NCI-H460 (cell line): ENCODE results near the gene KCNE1. TPM values are rescaled to one million over a fixed set of nuclear protein-coding genes. Genes with fewer than 3 reads are reported as not detected.
A peak's percentile ranks its signal among the peaks of the same experiment; 100 is the strongest.
"Not testable (repeated sequence)": the region's sequence is repeated elsewhere in the genome, so short reads cannot be mapped to it uniquely, and the experiment has no call there.

Experiments
- DNase-seq: peaks from one replicate; pipeline ENCODE4 v3.0.0-alpha.2; 2016; ENCODE audit warnings: low read depth; ENCODE audit errors: extremely low read depth
- polyA plus RNA-seq: library from polyadenylated mRNA; depleted of rRNA; stranded (reverse); fragments of >200 nt; gene quantifications from 2 replicates; pipeline ENCODE4 v1.2.3, GENCODE V29; 2014; cell fraction: nucleus; rRNA removed
- total RNA-seq: library from RNA; depleted of rRNA; stranded (reverse); fragments of >200 nt; shearing (Covaris generic); gene quantifications from 2 replicates; pipeline ENCODE4 v1.2.3, GENCODE V29; 2014; rRNA removed

The KCNE1 gene
- total RNA-seq: not detected in 2 replicates
- not detected in 2 replicates for polyA plus RNA-seq

DNA sequence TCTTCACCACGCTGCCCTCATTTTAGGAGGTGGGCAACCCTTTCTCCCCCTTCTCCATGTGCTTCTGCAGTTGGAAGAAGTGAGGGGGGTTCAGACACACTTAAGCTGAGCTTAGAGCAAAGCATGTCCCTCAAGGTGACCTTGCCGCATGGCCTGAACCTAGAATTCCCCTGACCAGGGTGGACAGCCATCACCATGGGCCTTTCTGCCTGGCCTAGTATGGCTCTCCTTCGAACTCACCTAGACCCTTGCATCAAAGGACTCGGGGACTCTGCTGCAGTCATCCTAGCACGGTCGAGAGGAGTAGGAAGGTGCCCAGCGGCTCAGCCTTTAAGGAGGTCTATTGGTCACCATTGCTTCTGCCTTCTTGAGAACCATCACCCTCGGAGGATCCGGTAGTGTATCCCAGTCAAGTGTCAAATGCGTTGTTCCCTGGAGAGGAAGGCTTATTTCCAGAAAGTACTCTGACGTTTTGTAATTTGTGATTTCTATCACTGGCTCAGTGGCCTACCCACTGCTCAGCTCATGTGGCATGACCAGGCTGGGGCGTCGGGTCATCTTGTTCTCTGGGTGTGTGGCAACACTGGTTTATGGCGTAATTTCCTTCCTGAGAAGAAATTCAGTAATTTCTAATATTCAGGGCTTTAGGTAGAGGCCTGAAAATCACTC is at the start of gene KCNE1:
TSS of gene KCNE1 (minus strand) at position 424 of the 669 bp plus-strand sequence. CDS start 62,576 bp downstream, outside the sequence.
- DNase-seq: no peak

DNA sequence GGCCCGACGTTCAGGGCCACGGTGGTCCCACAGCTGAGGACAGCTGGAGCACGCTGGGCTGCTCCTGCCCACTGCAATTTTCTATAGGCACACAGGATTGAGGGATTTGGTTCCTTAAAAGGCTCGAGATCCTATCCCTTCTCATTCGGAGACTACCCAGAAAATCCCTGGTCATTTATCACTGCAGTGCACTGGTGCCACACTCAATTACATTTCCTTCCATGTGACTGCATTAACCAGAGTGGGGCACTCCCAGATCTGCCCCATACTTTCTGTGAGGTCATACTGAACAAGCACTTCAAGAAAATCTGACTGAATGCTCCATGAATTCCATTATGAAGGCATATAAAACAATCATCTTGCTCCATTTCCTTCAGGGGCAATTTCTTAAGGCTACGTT is 49.8 kb upstream of the KCNE1 start:
- DNase-seq: no peak

DNA sequence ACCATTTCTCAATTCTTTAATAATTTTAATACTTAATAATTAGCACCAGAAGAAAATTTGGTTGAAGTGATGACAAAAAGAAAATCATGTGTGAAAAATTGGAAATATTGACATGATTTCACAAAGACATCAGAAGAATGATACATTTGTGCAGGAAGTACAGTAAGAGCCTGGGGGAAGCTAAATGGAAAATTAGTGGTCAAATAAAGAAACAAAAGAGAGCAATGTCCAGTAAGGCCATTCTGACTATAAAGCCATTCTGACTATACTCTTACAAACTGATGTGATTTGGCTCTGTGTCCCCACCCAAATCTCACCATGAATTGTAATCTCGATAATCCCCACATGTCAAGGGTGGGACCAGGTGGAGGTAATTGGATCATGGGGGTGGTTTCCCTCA is 48.6 kb upstream of the KCNE1 start:
- no peak for DNase-seq

DNA sequence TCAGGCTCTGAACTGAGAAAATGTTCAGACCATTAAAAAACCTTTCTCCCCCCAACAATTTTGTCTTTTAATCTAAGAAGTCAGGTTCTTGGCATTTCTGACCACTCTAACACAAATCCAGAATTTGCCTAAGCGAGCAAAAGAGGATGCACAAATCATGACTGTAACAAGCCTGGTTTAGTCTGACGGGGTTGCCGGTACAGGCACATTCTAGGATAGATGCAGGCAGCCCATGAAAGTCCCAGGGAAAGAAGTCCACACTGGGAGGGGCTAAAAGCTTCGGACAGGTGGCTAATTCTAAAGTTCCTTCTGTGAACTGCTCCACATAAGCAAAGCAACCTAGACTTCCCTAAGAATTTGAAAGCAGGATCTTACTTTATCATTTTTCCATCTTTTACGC is 48.0 kb upstream of the KCNE1 start:
- no peak for DNase-seq

DNA sequence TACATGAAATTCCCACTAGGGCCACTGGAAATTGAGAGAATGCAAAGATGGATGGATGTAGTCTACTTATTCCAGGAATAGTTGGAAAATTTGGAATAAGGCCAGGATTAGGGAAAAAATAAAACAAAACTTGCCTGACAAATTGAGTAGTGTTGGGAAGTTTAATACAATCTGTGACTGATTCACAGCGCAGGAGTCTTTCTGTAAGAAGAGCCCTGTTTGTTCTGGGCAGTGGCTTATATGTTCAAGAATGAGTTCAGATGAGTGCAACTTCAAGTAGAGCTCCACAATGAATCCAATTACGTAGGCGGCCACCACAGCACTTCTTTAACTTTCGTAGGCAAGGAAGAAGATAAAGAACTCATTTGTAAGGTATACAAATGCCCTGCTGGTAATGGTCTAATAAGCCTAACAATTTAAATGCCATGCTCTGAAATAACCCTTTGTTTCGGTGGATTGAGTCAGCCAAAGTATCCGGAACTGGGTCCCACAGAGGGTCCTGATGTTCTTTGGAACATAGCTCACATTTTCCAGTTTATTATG is 47.1 kb upstream of the KCNE1 start:
- DNase-seq: no peak

DNA sequence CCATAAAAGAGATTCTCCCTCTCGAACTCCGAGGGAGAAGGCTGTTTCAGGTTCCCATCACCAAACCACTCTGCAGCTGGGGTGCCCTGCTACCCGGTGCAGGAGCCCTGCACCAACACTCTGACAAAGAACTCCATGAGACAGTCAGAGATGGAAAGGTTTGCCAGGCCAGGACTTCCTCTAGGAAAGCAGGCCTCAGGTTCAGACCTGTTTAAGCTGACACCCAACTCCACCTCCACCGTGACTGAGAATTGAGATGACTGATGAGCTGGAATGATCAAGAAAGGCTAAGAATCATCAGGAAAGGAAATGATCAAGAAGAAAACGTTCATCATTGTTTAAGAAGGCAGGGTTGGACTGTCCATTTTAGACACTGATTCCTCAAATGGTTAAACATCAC is 46.2 kb upstream of the KCNE1 start:
- no peak for DNase-seq

DNA sequence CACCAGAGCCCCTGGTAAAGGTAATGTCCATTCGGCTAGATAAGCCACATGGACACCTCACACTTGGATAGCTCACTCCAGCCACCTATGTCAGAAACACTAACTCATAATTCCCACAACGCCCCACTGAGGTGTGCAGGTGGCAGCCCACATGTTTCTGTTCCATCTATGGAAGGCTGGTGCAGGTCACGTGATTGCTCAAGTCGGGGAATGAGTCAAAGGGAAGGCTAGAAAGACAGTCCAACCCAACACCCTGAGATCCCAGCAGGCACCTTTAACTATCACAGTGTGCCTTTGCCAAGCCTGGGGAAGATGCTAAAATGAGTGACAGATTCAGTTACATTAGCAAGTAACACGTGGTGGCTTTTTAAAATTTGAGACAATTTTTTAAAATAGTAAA is 45.3 kb upstream of the KCNE1 start:
- no peak for DNase-seq

DNA sequence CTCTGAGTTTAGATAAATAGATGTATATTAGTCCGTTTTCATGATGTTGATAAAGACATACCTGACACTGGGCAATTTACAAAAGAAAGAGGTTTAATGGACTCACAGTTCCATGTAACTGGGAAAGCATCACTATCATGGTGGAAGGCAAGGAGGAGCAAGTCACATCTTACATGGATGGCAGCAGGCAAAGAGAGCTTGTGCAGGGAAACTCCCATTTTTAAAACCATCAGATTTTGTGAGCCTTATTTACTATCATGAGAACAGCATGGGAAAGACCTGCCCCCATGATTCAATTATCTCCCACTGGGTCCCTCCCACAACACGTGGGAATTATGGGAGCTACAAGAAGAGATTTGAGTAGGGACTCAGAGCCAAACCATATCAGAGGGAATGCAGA is 42.7 kb upstream of the KCNE1 start:
- not testable (repeated sequence) for DNase-seq

DNA sequence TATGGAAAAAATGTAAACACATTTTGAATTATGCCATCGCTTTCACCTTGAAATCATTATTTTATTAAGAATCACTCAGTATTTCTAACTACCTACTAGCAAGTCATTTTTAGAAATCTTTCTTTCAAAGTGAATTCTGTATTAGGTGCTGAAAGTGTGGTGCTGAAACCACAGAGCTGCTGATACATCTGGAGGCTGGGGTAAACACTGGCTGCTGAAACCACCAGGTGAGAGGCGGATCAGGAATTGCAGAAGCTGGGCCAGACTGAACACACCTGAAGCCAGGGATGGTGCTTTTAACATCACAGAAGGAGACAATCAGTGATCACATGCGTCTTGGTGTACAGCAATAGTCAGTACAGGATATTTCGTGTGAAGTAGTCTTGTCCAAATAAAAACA is 42.2 kb upstream of the KCNE1 start:
- no peak for DNase-seq

DNA sequence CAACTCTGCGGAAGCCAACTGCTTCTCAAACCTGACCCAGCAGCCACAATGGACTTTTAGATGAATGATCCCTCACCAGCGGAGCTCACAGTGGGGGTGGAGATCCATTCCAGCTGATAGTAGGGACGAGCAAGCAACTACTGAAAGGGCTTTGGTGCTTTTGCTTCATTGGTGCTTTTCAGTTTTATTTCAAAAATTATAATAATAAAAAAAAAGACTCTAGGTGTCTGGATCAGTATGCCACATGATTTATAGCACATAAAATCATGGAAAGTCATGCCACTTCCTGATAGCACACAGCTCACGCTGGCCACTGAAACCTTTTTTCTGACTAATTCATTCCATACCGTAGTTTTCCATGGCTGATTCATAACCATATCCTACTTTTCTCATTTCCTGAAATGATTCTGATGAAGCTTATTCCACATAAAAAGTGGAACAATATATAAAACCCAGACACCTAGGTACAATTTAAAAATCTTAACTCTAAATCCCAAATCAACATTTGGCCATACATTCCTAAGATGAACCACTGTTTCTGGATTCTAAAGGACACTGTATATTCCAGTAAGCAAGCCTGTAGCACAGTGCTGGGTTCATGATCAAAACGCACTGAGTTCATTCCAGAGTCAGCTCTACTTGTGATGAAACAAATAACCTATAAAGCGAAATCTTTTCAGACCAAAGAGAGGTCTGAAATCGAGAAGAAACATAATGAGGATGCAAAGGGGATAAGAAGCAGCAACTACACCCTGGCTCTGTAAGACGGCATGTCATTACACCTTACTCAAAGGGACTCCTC is 41.3 kb upstream of the KCNE1 start:
- no peak for DNase-seq

DNA sequence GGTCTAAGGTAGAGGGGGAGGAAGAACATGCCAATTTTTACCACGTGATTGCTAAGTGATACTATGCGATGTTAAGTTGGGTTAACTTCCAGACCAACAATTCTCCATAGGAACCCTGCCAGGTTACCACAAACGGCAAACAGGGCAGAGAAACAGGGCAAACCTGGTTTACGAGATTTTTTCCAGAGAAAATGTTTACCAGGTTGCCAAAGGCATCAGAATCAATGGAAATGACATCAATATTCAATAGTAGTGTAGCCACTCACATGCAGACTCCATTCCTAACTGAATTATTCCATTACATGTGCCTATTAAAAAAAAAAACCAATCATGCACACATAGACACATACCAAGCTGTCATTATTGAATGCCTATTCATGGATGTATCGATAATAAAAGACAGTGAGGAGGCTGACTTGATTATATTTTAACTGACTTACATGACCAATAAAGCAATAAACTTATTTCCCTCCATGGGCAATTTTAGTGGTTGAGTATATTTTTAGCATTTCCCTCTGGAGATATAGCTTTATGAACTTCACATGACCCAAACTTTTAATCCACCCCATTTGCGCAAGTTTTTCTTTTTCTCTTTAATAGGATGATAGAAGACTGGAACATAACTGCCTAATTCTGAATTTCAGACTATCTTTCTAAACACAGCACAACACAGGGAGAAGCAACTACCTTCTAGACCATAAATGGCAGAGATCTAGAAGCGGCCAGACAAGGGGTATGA is 40.5 kb upstream of the KCNE1 start:
- no peak for DNase-seq

DNA sequence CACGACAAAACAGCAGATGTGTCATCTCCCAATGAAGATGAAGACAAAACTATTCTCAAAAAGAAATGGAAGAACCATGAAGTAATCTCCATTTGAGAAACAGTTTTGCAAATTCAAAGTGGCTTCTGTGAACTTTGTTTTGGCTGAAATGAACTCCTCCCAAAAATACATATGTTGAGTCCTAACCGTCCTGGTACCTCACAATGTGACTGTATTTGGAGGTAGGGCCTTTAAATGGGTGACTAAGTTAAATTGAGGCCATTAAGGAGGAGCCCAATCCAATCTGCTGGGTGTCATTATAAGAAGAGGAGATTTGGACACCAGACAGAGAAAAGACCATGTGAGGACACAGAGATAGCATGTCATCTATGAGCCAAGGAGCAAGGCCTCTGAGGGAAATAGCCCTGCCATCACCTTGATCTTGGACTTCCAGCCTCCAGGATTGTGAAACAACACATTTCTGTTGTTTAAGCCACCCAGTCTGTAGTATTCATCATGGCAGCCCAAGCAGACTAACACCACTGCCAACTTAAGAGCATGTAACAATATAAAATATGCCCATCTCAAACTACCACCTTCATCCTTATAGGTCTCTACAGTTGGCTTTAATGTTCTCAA is 38.3 kb upstream of the KCNE1 start:
- no peak for DNase-seq

DNA sequence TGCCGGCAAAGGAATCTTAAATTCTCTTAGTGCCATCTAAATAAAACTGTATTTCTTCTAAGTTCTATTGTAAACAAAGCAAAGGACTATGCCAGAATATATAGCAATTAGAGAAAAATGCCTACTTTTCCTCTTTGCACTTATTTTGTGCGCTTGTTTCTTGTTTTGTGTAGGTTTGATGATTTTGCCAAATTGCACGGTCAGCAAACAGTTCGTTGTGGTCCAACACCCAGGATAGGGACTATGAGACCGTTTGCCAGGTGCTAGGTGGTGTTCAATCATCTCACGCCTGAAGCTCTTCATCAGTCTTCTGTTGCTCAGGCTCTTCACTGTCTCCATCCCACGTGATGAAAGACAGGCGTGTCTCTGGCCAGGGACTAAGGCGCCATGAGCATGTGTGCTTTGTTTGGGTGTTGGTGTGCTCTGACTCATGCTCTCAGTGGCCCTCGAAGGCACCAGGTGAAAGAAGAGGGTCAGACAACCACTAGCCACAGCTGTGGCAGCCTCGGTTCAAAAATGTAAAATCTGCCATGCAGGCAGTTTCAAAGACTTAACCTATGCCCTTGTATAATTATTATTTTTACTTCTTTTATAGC is 36.9 kb upstream of the KCNE1 start:
- no peak for DNase-seq

DNA sequence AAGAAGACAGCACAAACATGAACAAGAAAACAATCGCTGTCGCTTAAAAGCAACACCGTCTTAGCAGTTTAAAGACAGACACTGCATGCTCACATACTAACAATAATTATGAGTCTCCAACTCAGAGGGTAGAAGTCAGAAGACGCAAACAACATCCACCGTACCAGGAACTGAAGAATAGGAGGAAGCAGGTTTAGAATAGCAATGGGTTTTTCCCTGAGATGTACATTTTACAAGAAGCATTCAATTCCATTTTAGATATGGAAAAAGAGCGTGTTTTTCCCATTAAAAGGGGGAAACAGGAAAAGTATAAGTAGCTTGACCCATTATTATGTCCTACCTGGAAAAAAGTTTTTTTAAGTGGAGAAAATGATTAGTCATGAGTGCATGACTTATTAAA is 34.5 kb upstream of the KCNE1 start:
- no peak for DNase-seq

DNA sequence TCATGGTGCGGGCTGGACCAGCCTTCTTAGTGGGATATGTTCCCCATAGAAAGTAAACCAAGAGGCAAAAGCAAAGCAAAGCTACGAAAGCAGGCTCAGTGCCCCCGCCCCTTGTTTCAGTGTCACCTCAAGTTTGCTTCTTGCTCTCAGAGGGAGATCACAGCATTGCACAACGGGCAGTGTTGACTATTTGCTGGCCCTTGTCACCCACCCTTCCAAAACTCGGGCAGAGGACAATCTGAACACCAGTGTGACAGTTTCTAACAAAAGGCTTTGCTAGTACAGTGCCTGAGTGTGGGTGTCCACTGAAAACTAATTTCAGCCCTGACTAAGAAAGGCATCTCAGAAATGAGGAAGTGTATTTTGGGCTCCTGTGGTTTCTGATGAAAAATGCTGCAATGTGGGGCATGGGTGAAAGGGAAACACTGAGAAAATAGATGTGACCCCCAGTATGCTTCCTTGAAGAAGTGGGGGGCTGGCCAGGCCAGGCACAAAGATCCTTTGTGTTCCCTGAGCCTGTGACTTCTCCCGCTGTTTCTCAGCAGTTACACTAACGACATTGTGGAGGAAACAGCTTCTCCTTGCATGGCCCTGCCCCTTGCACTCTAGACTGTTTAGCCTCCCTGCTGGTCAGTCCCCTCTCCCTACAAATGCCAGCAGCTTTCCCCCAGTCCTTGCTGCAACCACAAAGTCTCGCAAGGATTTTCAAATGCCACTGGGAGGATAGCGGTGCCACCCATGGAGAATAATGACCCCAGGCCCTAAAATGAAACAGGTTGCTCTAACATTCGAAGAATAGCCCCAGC is 33.3 kb upstream of the KCNE1 start:
- peak; percentile 32 for DNase-seq

DNA sequence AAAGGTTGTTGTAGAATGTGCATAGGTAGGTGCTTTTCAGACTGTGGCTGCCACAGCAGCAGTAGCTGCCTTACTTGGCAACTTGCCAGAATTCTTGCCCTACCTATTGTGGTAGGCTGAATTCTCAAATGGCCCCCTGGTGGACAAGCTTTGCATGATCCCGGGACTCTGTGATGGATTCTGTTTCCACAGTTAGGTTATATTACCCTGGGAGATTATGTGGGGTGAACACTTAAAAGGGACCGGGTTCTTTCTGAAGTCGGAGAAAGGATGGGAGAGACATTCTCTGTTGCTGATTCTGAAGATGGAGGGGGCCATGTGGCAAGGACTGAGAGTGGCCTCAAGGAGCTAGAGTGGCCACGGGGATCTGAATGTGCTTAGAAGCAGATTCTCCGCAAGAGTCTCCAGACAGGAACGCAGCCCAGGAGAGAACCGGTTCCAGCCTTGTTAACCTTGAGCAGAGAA is 32.1 kb upstream of the KCNE1 start:
- DNase-seq: peak; percentile 56

DNA sequence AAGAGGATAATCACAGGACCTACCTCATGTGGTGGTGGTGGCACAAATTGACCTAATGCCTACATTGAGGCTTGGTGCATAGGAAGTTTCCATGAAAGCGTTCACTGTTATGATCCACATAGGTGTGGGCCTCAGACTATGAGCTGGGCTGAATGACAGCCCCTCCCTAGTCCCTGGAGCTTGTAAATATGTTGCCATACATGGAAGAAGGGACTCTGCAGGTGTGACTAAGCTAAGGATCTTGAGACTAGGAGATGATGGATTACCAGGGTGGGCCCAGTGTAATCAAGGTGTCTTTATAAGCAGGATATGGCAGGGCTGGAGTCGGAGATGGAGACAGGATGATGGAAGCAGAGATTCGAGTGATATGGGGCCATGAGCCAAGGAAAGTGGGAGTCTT is 31.0 kb upstream of the KCNE1 start:
- DNase-seq: no peak

DNA sequence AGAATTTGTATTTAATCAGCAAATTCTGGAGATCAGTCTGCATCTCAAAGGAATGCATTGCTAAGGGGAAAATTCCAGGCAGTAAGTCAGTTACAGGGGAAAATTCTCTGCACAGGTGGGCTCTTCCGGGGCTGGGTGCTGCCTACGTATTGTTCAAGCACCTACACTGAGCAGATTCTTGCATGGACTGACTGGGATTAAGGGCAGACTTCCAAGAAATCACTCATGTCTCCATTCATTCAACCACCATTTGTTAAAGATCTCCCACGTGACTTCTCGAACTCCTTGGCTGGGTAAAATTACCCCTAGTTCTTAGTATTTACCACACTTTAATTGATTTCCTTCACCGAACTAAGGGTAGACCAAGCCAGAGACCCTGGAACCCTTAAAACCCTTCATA is 28.2 kb upstream of the KCNE1 start:
- DNase-seq: no peak

DNA sequence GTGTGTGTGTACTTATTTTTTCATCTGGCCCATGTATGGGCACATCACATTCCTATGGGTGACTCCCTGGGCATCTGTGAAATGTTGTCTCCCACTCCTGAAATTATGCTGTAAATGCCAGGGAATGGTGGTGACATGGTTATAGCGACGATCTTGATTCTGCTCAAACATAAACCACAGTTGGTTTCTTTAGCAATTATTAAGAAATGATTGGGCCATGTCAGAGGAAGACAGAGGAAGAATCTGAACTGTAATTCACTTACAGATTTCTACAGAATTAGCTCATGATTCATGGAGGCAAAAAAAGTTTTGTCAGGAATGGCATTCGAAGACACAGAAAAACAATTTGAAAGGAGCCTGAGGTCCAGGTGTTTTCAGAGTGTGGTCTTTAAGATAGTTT is 25.8 kb upstream of the KCNE1 start:
- no peak for DNase-seq
